ENCODE results near the gene TMEM117. TPM values are rescaled to one million over a fixed set of nuclear protein-coding genes. Genes with fewer than 3 reads are reported as not detected.

Gene TMEM117
- polyA plus RNA-seq, 1 experiment = 4.3 TPM

DNA sequence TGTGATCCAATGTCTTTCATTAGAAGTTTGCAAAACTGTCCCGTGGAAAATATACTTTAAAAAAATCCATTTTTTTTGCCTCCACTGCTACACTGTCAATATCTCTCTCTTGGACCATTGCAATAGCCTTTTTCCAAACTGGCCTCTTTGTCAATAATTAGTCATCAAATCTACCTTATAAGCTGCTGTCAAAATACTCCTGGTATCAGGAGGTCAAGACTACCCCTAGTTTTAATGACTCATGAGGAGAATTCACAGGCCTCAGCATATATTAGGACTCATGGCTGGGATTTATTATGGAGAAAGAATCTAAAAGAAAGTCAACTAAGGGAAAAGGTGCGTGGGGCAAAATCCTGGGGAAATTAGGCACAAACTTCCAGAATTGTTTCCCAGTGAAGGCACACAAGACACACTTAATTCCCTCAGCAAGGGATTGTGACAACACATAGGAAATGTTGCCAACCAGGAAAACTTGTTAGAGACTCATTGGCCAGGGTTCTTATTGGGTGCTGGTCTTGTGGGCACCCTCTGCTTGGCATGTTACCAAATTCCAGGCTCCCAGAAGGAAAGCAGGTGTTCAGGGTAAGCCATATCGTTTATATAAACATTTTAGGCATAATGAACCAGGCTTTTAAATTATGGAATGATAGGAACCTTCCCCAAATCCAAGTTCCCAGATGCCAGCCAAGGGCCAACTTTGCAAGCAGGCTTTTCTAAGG lies 56.1 kb downstream of the TMEM117 start:
- ChIA-PET CTCF (interaction anchor here (1.7 kb wide), 1 partner anchor 10 kb away, joined by 6 read pairs; no protein-coding TSS in a partner anchor), POLR2A (no interaction called here)
- TF ChIP-seq, protein P1, sequence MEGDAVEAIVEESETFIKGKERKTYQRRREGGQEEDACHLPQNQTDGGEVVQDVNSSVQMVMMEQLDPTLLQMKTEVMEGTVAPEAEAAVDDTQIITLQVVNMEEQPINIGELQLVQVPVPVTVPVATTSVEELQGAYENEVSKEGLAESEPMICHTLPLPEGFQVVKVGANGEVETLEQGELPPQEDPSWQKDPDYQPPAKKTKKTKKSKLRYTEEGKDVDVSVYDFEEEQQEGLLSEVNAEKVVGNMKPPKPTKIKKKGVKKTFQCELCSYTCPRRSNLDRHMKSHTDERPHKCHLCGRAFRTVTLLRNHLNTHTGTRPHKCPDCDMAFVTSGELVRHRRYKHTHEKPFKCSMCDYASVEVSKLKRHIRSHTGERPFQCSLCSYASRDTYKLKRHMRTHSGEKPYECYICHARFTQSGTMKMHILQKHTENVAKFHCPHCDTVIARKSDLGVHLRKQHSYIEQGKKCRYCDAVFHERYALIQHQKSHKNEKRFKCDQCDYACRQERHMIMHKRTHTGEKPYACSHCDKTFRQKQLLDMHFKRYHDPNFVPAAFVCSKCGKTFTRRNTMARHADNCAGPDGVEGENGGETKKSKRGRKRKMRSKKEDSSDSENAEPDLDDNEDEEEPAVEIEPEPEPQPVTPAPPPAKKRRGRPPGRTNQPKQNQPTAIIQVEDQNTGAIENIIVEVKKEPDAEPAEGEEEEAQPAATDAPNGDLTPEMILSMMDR (IDR thresholded peaks at IDR 0.05; ENCODE audit: insufficient read depth, low read depth, low read length) = no peak
- no peak for DNase-seq (ENCODE audit: low read depth)
- Histone ChIP-seq H3K27me3 (ENCODE audit: control insufficient read depth, insufficient read depth, low read length) (no peaks in the 10 kb centered on the region), H3K4me3 (ENCODE audit: low read depth, low read length) (no peak overlapping the region), H3K36me3 (ENCODE audit: control insufficient read depth, insufficient read depth, low read length) (no peaks in the 10 kb centered on the region)

DNA sequence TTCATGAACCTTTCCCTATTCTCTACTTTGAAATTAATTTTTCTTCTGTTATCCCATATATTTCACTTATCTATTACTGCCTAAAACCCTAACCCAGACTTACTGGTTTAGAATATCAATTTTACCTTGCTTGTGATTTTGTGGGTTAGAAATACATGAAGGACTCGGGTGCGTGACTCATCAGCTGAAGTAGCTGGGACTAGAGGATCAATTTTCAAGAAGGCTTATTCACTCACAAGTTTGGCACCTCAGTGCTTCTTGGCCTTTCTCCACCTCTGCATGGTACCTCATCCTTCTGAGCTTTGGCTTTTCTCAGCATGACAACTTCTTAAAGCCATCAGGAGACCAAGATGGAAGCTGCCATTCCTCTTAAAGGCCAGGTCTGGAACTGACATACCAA lies 57.8 kb downstream of the TMEM117 start:
- ChIA-PET CTCF (interaction anchor here (0.7 to 1.3 kb wide), 3 partner anchors 11 to 19 kb away, joined by 3 to 6 read pairs (median 3); no protein-coding TSS in a partner anchor), POLR2A (no interaction called here)
- TF ChIP-seq, protein P1 (IDR thresholded peaks at IDR 0.05; ENCODE audit: insufficient read depth, low read depth, low read length) = no peak
- Histone ChIP-seq H3K27me3 (ENCODE audit: control insufficient read depth, insufficient read depth, low read length) (no peaks in the 10 kb centered on the region), H3K4me3 (ENCODE audit: low read depth, low read length) (no peak overlapping the region), H3K36me3 (ENCODE audit: control insufficient read depth, insufficient read depth, low read length) (no peaks in the 10 kb centered on the region)
- DNase-seq (ENCODE audit: low read depth) = no peak

DNA sequence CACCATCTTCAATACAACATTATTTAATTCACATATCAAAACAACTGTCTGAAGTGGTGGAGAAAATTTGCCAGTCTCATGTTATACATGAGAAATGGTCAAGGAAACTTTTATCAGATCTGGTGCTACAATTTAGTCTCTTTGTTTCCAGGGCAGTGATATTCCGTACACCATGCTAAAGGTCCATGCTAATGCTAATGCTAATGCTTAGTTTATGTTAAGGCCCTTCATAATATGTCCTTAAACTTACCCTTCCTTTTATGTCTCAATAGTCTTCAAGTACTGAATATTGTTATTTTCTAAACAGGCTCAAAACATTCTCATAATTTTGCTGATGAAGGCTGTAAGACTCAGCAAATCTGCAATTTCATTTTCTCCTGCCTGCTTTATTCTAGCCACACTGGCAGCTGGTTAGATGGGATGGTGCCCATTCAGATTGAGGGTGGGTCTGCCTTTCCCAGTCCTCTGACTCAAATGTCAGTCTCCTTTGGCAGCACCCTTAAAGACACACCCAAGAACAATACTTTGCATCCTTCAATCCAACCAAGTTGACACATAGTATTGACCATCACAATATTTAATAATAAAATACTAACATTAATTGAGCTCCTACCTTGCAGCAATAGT lies 59.8 kb downstream of the TMEM117 start:
- POLR2A ChIA-PET = no interaction called here
- H3K4me3 ChIP-seq (ENCODE audit: low read depth, low read length) = no peak overlapping the region
- CTCF ChIA-PET = interaction anchor here (0.7 to 1.6 kb wide), 2 partner anchors 9 to 13 kb away, joined by 3 to 5 read pairs; no protein-coding TSS in a partner anchor
- no peaks in the 10 kb centered on the region for H3K27me3 ChIP-seq (ENCODE audit: control insufficient read depth, insufficient read depth, low read length)
- DNase-seq (ENCODE audit: low read depth) = no peak
- H3K36me3 ChIP-seq (ENCODE audit: control insufficient read depth, insufficient read depth, low read length) = no peaks in the 10 kb centered on the region
- TF ChIP-seq, protein P1 (IDR thresholded peaks at IDR 0.05; ENCODE audit: insufficient read depth, low read depth, low read length) = no peak

DNA sequence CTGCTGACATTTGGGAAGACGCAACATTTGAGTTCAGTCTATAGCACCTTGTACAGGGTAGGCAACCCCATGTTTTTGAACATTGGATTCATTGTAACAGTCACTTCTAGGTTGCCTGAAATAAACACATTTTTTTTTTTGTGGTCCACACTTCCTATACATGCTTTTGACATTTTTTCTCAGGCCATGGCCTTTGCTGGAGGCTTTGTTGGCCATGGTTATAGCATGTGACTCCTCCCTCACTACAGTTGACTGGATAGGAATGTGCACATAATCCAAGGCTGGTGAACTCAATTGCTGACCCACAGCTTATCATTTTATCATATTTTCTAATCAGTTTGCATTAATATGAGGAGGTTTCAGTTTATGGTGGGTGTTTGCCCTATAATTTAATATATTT lies 60.6 kb downstream of the TMEM117 start:
- POLR2A ChIA-PET = no interaction called here

DNA sequence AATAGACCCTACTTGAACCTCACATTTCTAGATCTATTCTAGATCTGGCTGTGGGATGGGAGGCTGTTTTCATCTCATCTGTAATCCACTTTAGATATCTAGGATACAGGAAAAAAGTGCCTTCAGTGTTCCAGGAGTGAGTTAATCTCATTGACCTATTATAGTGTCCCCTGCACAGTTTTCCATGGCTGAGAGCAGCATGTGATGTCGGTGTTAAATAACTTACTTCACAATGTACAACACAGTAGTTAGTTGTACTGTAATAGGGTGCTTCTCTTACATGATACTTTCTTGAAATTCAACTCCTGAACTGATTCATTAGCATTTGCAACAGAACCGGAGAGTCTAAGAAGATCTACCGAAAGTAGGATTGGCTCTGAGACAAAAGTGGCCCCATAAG lies 62.6 kb downstream of the TMEM117 start:
- ChIA-PET POLR2A (no interaction called here), CTCF (no interaction called here)
- Histone ChIP-seq H3K36me3 (ENCODE audit: control insufficient read depth, insufficient read depth, low read length) (no peaks in the 10 kb centered on the region), H3K27me3 (ENCODE audit: control insufficient read depth, insufficient read depth, low read length) (no peaks in the 10 kb centered on the region), H3K4me3 (ENCODE audit: low read depth, low read length) (no peak overlapping the region)
- TF ChIP-seq, protein P1 (IDR thresholded peaks at IDR 0.05; ENCODE audit: insufficient read depth, low read depth, low read length) = no peak
- DNase-seq (ENCODE audit: low read depth) = no peak

More for the DNA sequence above, 60.6 kb downstream of the TMEM117 start:
- H3K4me3 ChIP-seq (ENCODE audit: low read depth, low read length) = no peak overlapping the region
- CTCF ChIA-PET = interaction anchor here (1.6 kb wide), 1 partner anchor 14 kb away, joined by 5 read pairs; no protein-coding TSS in a partner anchor
- H3K27me3 ChIP-seq (ENCODE audit: control insufficient read depth, insufficient read depth, low read length) = no peaks in the 10 kb centered on the region
- TF ChIP-seq, protein P1 (IDR thresholded peaks at IDR 0.05; ENCODE audit: insufficient read depth, low read depth, low read length) = no peak
- H3K36me3 ChIP-seq (ENCODE audit: control insufficient read depth, insufficient read depth, low read length) = no peaks in the 10 kb centered on the region
- DNase-seq (ENCODE audit: low read depth) = no peak
